ENCODE measurements around the gene RCOR1.
A peak's percentile ranks its signal among the peaks of the same experiment; 100 is the strongest.

DNA sequence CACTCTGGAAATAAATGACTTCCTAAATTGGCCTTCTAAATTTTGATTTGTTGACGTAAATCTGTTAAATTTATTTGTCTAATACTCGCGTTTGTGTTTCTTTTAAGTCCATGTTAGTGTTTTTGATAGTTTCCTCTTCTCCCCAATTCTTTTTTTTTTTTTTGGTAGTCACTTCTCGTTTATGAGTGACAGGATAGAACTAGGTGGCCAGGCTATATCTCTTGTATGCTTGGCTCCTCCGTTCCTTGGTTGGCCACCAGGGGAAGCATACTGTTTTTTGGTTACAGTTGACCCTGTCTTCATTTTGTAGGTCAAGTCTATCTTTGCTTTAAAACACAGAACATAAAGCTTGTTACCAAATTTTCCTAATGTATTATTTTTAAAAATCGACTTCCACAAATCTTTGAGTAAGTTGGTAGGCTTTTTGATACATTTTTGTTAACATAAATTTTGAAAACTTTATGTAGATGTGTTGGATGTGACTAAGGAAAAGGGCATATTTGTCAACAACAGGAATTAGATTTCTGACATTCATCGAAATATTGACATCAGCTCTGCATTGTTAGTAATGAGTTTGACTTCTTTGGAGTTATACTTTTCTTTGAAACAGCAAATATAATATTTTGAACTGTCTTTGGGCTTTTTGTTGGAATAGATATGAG lies 2.2 kb downstream of the RCOR1 start:
- TF ChIP-seq, protein P1, sequence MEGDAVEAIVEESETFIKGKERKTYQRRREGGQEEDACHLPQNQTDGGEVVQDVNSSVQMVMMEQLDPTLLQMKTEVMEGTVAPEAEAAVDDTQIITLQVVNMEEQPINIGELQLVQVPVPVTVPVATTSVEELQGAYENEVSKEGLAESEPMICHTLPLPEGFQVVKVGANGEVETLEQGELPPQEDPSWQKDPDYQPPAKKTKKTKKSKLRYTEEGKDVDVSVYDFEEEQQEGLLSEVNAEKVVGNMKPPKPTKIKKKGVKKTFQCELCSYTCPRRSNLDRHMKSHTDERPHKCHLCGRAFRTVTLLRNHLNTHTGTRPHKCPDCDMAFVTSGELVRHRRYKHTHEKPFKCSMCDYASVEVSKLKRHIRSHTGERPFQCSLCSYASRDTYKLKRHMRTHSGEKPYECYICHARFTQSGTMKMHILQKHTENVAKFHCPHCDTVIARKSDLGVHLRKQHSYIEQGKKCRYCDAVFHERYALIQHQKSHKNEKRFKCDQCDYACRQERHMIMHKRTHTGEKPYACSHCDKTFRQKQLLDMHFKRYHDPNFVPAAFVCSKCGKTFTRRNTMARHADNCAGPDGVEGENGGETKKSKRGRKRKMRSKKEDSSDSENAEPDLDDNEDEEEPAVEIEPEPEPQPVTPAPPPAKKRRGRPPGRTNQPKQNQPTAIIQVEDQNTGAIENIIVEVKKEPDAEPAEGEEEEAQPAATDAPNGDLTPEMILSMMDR (IDR thresholded peaks at IDR 0.05) = peak; percentile 85 to 96 (median 89)
- no peak for TF ChIP-seq POLR2A (IDR thresholded peaks at IDR 0.05)

Measured in transverse colon (tissue), 3 donors.